ENCODE data around the gene MFSD12. TPM values are rescaled to one million over a fixed set of nuclear protein-coding genes. Genes with fewer than 3 reads are reported as not detected.

The MFSD12 gene
- total RNA-seq, 2 experiments from 2014 or later: 78.8 to 79.4 TPM

- POLR2A ChIA-PET: no interaction called here
- no peaks in the 10 kb centered on the region for H4K20me1 ChIP-seq (ENCODE audit: insufficient read depth, low read length)
Measured at GRCh38 chr19:3524078-3524842, 33.1 kb downstream of the MFSD12 start.

GRCh38 chr19:3523361-3524077 is 33.9 kb downstream of the MFSD12 start:
- H3K4me2 ChIP-seq (ENCODE audit: low read length): no peak overlapping the region
- POLR2A ChIA-PET: no interaction called here
- H4K20me1 ChIP-seq (ENCODE audit: insufficient read depth, low read length): no peaks in the 10 kb centered on the region
- no peaks in the 10 kb centered on the region for H3K9me2 ChIP-seq (ENCODE audit: insufficient read depth, low read length)
- no peak overlapping the region for H3K4me3 ChIP-seq (ENCODE audit: low read depth, low read length, poor library complexity, severe bottlenecking)
- TF ChIP-seq, protein P1, sequence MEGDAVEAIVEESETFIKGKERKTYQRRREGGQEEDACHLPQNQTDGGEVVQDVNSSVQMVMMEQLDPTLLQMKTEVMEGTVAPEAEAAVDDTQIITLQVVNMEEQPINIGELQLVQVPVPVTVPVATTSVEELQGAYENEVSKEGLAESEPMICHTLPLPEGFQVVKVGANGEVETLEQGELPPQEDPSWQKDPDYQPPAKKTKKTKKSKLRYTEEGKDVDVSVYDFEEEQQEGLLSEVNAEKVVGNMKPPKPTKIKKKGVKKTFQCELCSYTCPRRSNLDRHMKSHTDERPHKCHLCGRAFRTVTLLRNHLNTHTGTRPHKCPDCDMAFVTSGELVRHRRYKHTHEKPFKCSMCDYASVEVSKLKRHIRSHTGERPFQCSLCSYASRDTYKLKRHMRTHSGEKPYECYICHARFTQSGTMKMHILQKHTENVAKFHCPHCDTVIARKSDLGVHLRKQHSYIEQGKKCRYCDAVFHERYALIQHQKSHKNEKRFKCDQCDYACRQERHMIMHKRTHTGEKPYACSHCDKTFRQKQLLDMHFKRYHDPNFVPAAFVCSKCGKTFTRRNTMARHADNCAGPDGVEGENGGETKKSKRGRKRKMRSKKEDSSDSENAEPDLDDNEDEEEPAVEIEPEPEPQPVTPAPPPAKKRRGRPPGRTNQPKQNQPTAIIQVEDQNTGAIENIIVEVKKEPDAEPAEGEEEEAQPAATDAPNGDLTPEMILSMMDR (conservative IDR thresholded peaks at IDR 0.05; ENCODE audit: low read length): no peak
- no peak for TF ChIP-seq EZH2phosphoT487 (IDR thresholded peaks at IDR 0.05; ENCODE audit: borderline replicate concordance, low read depth, low read length)
- H3K9me3 ChIP-seq (ENCODE audit: low read length): no peaks in the 10 kb centered on the region
- CTCF ChIA-PET (ENCODE audit: unreplicated experiment): no interaction called here
- H3K27ac ChIP-seq (ENCODE audit: low read depth, low read length, poor library complexity, severe bottlenecking): no peak overlapping the region
- intact Hi-C loops (cut with micrococcal nuclease; ENCODE audit: unreplicated experiment): no loop called here
- no peaks in the 10 kb centered on the region; the same call in 1 of the 2 replicates for H3K79me2 ChIP-seq (ENCODE audit: insufficient read depth, low read depth, low read length)
- peaks cover 69% of the 10 kb centered on the region for H3K36me3 ChIP-seq (ENCODE audit: insufficient read depth, low read length)
- no TSS peak for BruUV-seq (replicated peaks)
- no peaks in the 10 kb centered on the region for H3K4me1 ChIP-seq (ENCODE audit: insufficient read depth, low read length, poor library complexity, severe bottlenecking)
- no peak overlapping the region for H2AFZ ChIP-seq (ENCODE audit: low read length)
- no peak for DNase-seq (ENCODE audit: low spot score)

More at GRCh38 chr19:3524078-3524842, 33.1 kb downstream of the MFSD12 start:
- Histone ChIP-seq H3K4me1 (ENCODE audit: insufficient read depth, low read length, poor library complexity, severe bottlenecking) (no peaks in the 10 kb centered on the region), H2AFZ (ENCODE audit: low read length) (no peak overlapping the region), H3K36me3 (ENCODE audit: insufficient read depth, low read length) (peaks cover 64% of the 10 kb centered on the region), H3K4me3 (ENCODE audit: low read depth, low read length, poor library complexity, severe bottlenecking) (no peak overlapping the region), H3K9me3 (ENCODE audit: low read length) (no peaks in the 10 kb centered on the region), H3K79me2 (ENCODE audit: insufficient read depth, low read depth, low read length) (no peaks in the 10 kb centered on the region), H3K9me2 (ENCODE audit: insufficient read depth, low read length) (no peaks in the 10 kb centered on the region), H3K27ac (ENCODE audit: low read depth, low read length, poor library complexity, severe bottlenecking) (no peak overlapping the region), H3K4me2 (ENCODE audit: low read length) (no peak overlapping the region)
- CTCF ChIA-PET (ENCODE audit: unreplicated experiment): no interaction called here
- BruUV-seq (replicated peaks): no TSS peak
- intact Hi-C loops (cut with micrococcal nuclease; ENCODE audit: unreplicated experiment): no loop called here
- DNase-seq (ENCODE audit: low spot score): no peak
- no peak for TF ChIP-seq EZH2phosphoT487 (IDR thresholded peaks at IDR 0.05; ENCODE audit: borderline replicate concordance, low read depth, low read length)
- TF ChIP-seq, protein P1 (conservative IDR thresholded peaks at IDR 0.05; ENCODE audit: low read length): no peak
